Measurements from ENCODE around the gene GPR162.
A peak's percentile ranks its signal among the peaks of the same experiment; 100 is the strongest.
"Not testable (repeated sequence)": the region's sequence is repeated elsewhere in the genome, so short reads cannot be mapped to it uniquely, and the experiment has no call there.

The GPR162 gene

DNA sequence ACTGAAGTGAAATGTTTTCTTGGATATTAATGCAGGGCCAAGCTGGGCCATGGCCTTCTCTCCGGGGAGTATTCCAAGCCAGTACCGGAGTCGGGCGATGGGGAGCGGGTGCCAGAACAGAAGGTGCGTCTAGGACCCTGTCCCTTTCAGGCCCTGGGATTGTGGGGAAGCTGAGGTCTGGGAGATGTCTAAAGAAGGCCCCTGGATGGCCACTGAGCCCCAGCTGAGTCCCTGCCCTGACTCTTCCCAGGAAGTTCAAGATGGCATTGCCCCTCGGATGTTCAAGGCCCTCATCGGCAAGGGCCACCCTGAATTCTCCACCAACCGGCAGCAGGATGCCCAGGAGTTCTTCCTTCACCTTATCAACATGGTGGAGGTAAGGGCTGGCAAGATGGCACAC is 38.5 kb downstream of the GPR162 start:
- DNase-seq: no peak

DNA sequence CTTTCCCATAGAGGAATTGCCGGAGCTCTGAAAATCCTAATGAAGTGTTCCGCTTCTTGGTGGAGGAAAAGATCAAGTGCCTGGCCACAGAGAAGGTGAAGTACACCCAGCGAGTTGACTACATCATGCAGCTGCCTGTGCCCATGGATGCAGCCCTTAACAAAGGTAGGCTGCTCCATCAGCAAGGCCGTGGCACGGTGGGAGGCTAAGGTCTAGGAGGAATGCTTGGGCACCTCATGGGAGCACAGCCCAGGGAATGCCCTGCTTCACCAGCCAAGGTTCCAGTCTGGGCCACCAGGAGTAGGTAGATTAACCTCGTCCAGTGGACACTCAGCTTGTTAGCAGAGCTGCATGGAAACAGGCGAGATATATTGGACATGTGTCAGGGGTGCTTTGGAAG is 39.3 kb downstream of the GPR162 start:
- no peak for DNase-seq

DNA sequence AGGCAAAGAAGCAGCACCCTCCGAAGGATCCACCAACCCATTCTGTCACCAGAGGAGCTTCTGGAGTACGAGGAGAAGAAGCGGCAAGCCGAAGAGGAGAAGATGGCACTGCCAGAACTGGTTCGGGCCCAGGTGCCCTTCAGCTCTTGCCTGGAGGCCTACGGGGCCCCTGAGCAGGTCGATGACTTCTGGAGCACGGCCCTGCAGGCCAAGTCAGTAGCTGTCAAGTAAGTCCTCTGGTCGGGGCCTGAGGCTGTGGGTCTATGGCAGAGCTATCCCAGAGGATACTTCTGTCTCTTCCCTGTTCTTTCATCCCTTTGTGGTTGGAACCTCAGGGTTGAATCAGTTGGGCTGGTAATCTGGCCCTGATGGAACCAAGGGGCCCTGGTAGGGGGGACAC is 39.8 kb downstream of the GPR162 start:
- no peak for DNase-seq

DNA sequence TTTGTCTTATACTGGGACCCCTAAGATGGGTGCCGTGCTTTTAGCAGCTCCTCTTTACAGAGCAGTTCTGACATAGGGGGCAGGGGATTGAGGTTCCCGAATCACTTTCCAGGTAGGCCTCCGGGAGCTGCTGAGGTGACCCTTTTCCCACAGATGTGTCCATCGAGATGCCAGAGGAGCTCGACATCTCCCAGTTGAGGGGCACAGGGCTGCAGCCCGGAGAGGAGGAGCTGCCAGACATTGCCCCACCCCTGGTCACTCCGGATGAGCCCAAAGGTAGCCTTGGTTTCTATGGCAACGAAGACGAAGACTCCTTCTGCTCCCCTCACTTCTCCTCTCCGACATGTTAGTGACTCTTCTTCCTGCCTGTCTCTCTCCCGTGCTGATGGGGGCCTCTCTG is 41.4 kb downstream of the GPR162 start:
- no peak for DNase-seq

DNA sequence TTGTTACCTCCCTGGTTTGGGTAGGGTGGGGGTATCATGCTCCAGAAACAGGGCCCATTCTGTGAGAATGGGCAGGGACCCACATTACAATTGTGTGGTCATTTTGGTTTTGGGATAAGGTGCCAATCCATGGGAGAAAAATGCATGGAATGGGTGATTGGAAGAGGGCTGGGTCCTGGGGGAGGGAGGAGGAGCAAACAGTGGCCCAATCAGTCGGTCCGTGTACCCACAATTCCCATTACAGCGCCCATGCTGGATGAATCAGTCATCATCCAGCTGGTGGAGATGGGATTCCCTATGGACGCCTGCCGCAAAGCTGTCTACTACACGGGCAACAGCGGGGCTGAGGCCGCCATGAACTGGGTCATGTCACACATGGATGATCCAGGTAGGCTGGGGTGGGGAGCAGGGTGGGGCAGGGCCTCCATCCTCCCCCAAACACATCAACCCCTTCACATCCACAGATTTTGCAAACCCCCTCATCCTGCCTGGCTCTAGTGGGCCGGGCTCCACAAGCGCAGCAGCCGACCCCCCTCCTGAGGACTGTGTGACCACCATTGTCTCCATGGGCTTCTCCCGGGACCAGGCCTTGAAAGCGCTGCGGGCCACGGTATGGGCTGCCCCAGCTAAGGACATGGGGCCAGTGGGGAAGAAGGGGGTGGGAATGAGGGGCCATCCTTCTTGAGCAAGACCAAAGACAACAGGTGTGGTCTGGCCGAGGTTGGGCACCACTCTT is 42.1 kb downstream of the GPR162 start:
- DNase-seq: no peak

DNA sequence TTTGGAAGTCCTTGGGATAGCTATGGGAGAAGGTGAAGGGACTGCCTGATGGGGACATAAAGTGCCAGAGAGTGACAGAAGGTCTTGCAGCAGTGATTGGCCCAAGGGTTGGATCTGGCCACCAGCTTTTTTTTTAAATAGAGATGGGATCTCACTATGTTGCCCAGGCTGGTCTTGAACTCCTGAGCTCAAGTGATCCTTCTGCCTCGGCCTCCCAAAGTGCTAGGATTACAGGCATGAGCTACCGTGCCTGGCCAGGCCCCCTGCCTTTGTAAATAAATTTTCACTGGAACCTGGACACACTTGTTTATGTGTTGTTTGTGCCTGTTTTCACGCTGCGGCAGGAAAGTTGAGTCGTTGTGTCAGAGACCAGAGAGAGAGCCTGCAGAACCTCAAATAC is 43.7 kb downstream of the GPR162 start:
- DNase-seq: not testable (repeated sequence)

DNA sequence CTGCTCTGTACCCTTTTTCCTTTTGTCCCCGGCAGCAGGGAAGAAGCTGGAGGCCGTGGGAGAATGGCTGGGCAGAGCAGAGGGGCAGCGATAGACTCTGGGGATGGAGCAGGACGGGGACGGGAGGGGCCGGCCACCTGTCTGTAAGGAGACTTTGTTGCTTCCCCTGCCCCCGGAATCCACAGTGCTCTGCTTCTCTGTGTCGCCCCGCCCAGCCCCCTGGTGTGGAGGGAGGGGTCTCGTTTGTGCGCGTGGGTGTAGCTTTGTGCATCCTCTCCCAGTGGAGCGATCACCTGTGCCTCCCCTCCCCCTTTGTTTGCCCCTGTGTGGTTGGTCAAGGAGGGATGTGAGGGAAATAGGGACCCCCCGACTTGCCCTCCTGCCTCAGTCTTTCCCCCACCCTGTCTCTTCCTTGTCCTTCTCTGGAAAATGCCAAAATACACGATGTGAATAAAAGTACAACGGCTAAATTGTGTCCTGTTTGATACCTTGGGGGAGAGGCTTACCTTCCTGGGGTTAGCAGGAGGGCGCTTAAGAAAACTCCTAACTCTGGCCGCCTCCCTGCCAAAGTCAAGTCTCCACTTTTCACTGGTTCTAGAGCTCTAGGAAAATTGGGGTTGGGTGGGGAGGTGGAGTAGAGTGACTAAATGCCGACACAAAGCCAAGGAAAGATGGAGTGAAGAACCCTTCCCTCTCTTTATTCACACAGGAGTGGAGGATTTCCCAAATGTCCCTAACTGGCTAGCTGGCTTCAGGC is 44.7 kb downstream of the GPR162 start:
- no peak for DNase-seq

DNA sequence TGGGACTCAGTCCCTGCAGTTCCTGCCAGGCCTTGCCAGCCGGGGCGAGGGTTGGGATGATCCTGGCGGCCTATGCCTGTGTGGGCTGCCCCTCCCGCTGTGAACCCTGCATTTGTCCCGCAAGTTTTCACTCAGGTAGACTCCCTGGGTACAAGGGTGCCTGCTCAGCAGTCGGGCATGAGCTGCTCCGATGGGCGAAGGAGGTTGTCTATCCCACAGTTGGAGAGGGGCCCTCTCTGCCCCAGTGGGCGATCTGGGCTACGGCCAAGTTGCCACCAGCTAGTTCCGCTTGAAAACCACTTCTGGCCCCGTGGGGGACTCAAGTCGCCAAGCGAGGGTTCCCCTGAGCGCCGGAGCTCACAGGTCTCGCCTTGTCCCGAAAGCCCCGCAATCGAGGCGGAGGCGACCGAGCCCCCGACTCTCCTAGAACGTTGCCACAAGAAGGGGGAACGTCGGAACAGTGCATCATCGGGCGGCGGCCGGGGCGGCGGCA is 45.3 kb downstream of the GPR162 start:
- DNase-seq: no peak

DNA sequence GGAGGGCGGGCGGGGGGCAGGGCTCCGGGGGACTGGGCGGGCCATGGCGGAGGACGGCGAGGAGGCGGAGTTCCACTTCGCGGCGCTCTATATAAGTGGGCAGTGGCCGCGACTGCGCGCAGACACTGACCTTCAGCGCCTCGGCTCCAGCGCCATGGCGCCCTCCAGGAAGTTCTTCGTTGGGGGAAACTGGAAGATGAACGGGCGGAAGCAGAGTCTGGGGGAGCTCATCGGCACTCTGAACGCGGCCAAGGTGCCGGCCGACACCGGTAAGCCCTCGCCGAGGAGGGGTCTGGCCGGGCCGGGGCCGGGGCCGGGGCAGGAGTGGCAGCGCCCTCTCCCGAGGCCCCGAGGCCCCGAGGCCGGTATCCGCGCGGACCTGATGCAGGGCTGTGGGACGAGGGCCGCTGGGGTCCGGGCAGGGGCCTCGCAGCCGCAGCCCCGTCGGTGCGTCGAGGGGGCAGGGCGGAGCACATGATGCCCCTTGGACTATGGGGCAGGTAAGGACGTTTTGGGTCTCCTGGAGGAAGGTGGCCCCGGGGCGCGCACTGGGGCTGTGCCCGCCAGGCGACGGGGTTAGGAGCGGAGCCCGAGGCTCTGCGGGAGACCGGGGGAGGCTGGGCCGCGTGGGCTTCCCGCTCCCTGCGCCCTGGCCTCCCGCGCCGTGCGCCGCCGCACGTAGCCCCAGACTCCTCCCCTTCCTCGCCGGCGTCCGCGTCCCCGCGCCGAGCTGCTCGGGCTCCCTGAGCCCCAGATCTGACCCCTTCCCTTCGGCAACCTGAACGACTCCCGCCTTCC is 46.0 kb downstream of the GPR162 start, which contains the start of gene TPI1:
TSS of gene TPI1 (plus strand) at position 119 of the 798 bp plus-strand sequence. CDS start at position 155, 36 bp downstream.
- DNase-seq: peak; percentile 99

DNA sequence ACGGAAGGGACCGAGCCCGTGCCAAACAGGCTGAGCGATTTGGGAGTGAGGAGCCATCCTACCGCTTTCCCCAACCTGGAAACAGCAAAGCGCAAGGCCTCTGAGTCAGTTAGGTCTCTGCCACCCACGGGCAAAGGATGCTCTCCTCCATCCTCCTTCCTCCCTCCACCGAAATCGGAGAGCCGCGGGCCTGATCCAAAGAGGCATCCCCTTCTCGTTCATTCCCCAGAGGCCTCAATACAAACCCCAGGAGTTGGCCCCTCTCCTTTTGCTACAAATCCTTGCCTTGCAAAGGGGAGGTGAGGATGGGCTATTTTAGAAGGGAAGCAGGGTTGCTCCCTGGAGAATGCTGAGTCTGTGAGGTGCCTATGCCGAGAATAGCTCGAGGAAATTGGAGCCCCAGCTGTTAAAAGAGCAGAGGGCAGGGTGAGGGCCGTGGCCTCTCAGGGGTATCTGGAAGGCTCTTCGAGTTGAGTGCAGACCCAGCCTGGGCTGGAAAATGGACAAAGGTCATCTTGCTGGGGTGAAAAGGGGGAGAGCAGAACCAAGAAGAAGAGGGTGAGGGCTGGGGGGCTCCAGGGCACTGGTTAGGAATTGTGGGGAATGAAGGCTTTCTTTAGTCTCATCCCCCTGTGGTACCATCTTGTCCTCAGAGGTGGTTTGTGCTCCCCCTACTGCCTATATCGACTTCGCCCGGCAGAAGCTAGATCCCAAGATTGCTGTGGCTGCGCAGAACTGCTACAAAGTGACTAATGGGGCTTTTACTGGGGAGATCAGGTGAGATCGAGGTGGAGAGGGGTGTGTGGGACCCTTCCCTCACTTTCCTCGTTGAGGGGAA is 46.8 kb downstream of the GPR162 start:
- peak; percentile 87 for DNase-seq

DNA sequence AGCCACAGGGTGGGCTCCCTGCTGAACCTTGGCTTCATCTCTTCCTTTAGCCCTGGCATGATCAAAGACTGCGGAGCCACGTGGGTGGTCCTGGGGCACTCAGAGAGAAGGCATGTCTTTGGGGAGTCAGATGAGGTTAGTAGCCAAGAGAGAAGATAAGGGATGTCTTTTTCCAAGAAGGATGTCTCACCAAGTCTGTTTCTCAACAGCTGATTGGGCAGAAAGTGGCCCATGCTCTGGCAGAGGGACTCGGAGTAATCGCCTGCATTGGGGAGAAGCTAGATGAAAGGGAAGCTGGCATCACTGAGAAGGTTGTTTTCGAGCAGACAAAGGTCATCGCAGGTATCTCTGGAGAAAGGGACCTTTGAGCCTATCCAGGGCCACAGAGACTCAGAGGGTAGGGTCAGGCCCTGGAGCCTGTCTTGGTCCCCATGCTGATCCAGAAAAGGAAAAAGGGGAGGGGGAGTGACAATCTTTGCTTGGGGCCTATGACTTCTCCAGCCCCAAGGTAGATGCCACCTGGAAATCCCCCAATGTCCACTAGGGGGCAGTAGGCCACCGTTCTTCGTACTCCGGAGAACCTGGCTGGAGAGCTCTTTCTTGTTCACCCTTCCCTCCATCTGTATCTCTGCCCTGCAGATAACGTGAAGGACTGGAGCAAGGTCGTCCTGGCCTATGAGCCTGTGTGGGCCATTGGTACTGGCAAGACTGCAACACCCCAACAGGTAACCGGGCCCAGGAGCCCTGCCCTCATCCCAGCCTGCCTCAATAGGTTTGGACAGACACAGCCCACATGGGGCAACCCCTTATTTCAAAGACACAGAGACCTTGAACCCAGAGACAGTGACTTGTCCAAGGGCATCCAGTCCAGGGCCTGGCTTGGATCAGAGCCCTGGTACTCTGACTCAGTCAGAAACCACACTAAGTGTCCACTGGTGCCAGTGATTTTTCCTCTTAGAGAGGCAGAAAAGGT is 47.7 kb downstream of the GPR162 start:
- peak; percentile 99 for DNase-seq

DNA sequence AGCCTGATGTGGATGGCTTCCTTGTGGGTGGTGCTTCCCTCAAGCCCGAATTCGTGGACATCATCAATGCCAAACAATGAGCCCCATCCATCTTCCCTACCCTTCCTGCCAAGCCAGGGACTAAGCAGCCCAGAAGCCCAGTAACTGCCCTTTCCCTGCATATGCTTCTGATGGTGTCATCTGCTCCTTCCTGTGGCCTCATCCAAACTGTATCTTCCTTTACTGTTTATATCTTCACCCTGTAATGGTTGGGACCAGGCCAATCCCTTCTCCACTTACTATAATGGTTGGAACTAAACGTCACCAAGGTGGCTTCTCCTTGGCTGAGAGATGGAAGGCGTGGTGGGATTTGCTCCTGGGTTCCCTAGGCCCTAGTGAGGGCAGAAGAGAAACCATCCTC is 48.7 kb downstream of the GPR162 start:
- not testable (repeated sequence) for DNase-seq

DNA sequence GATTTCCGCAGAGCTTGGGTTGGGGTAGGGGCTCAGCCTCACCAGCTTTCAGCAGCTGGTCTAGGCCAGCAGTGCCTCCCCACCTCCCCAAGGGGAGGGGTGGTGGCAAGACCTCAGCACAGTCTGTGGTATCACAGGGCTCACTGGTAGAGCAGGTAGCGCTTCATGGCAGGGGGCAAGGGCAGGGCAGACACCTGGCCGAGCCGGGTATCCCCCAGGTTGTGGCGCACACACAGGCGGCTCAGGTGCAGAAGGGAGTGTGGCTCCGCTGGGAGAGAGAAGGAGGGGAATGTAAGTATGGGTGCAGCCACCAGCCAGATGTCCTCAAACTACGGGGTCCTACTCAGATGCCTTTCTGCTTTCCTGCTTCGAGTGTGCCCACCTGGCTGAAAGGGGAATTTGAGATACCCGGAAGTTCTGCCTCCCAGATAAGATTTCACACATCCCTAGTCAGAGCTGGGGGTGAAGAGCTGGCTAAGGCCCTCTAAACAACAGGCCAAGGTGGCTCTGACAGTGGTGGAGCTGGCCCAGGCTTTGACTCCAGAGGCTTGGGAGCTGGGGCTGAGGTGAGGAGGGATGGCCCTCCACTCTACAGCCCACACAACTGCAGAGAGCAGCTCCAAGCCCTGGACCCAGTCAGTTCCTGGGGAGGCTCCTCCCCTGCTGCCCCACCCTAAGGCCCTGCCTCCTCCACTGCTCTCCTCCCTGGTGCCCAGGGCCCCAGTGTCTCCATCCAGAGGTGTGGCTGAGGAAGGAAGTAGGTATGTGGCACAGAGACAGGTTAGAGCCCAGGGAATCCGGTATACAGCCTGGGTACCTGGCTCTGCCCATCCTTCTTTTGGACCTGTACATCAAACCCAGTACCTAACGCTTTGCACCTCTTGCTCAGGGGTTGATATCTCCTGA is 49.7 kb downstream of the GPR162 start:
- peak; percentile 99 for DNase-seq

DNA sequence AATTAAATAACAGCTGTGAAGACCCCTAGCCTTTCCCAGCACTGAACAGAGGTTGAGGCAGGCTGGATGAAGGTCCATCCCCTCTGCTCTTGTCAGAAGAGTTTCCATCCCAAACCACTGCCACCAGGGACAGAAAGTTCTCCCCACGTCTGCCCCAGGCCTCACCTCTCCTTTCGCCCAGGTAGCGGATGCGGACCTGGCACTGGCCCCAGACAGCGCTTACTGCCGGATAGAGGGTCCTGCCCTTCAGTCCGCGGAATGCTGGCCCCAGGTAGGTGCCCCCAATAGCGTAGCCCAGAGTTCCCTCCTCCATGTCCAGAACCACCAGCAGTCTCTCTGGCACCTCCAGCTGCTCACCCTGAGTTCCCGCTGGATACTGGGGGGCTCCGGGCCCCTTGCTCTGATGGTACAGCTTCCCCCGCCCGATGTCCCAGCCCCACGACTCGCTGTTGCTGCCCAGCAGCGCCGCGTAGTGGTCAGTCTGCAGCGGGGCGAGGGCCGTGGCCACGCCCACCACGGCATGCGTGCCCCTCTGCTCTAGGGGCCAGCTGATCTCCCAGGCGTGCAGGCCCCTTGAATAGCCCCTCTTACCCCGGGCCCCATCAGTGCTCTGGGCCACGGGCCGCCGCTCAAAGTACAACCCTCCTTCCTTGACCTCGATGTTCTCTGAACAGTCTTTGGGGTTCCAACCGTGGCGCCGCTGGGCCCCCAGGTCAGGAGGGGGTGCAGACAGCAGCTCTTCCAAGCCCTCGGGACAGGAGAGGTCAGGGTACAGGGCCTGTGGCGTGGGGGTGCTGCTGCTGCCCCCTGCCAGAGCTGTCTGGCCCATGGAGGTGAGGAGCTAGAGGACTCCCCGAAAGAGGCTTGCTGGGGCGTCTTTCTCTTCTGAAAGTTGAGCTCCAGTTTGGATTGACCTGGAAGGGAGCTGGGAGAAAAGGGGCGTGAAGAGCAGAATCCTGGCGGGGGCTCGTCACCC is 50.7 kb downstream of the GPR162 start:
- peak; percentile 98 for DNase-seq

DNA sequence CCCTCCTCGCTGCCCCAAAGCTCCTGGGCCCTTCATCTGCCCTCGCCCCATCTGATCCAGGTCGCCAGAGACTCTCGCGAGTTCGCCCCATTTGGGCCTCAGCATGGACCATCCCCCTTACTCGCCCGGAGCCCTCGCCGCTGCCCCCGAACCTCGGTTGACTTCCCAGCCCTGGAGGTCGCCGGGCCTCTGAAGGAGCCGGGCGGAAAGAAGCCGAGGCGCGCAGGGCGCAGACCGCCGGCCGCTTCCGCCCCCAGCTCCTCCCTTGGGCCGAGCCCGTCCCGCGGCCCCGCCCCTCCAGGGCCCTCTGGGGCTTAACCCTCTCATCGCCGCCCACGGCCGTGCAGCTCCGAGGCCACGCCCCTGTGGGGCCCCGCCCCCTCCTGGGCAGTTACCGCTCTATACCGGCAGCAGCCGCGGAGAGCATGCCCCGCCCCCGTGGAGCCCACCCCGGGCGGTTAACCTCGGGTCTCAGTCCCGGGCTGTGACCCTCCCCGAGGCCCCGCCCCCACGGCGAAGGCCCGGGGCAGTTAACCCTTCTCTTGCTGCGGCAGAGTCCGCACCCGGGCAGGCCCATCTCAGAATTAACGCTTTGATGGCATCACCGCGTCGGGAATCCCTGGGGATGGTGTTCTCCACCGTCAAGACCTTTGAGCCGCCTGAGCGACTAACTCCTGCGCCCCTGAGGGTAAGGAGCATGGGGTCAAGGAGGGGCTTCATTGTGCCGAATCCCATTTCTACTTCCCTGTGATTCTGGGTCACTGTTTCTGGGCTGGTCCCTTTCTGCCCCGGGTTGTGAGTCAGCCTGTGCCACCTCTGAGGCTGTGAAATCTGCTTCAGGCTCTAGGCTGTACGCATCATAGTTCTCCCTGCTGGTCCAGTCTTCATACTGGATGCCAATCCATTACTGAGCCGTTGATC is 51.7 kb downstream of the GPR162 start, which contains the start of gene SPSB2:
TSS of gene SPSB2 (minus strand) at position 210 of the 921 bp plus-strand sequence. CDS start 402 bp downstream, outside the sequence.
- peak; percentile 100 for DNase-seq

DNA sequence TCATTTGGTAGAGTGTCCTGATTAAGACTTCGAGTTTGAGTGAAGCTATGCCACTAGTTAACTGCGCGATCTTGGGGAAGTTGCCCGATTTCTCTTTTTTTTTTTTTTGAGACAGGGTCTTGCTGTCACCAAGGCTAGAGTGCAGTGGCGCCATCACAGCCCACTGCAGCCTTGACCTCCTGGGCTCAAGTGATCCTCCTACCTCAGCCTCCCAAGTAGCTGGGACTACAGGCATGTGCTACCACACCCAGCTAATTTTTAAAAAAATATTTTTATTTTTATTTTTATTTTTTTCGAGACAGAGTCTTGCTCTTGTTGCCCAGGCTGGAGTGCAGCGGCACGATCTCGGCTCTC is 52.4 kb downstream of the GPR162 start:
- DNase-seq: not testable (repeated sequence)

All from NCI-H2171 treated with DMSO at 0.1 percent for 48 hours (cell line).